GM12878 (cell line): Measurements from ENCODE around the gene ZNF883. TPM values are rescaled to one million over a fixed set of nuclear protein-coding genes. Genes with fewer than 3 reads are reported as not detected.

Source experiments
- ATAC-seq: fragments of 200-7000 bp; cut with Tn5 transposase; 3 replicates; pipeline ENCODE4 v1.9.1; 2020; ENCODE audit warnings: mild to moderate bottlenecking, moderate library complexity
- BruUV-seq: library from RNA; stranded (reverse); fragments of 400-500 nt; replicated peaks from 2 replicates; lab custom pipeline; 2021; lab: Mats Ljungman, UMichigan
- CTCF ChIA-PET: fragments of 300-600 bp; sonication (Branson Sonifier 250); formaldehyde crosslinking; extraction: SDS; loops from one replicate; lab custom pipeline; 2021; ENCODE audit warnings: inconsistent platforms; lab: Yijun Ruan, JAX
- POLR2A ChIA-PET: fragments of 350-600 bp; formaldehyde crosslinking; extraction: SDS; loops from one replicate; lab custom pipeline; 2021; ENCODE audit warnings: inconsistent platforms; lab: Charles Lee
- RAD21 ChIA-PET: fragments of 300-600 bp; sonication (Branson Sonifier 250); formaldehyde crosslinking; loops from one replicate; lab custom pipeline; 2023; ENCODE audit warnings: antibody characterized with exemption; ENCODE audit not compliant: unreplicated experiment; lab: Charles Lee
- SMC1A ChIA-PET: fragments of 300-600 bp; sonication (Branson Sonifier 250); formaldehyde crosslinking; loops from one replicate; lab custom pipeline; 2023; ENCODE audit not compliant: unreplicated experiment, uncharacterized antibody; lab: Charles Lee
- DNase-seq: peaks from one replicate; pipeline ENCODE4 v3.0.0-alpha.2; 2011; ENCODE audit warnings: low read depth, low spot score
- FAIRE-seq: peaks from 3 replicates; lab custom pipeline; 2011; peaks lifted over from hg19 to GRCh38; lab: Jason Lieb, UNC
- H2AFZ ChIP-seq: 2 replicates; pipeline ENCODE4 v1.6.0; 2011; ENCODE audit warnings: low read depth, low read length, control low read depth; ENCODE audit not compliant: control insufficient read depth
- H3K27ac ChIP-seq: 2 replicates; pipeline ENCODE4 v1.5.1; 2011; ENCODE audit warnings: control low read depth; ENCODE audit not compliant: control insufficient read depth, insufficient read depth
- H3K27me3 ChIP-seq, 2 experiments: replicated peaks in 1 of 2; 2 replicates each; pipeline versions ENCODE4 v1.6.0 to v1.6.1; 2011; ENCODE audit warnings: low read length in 1 of 2; ENCODE audit not compliant: control insufficient read depth in 2 of 2, insufficient read depth in 2 of 2
- H3K36me3 ChIP-seq, 2 experiments: 2 replicates each; pipeline ENCODE4 v1.5.1; 2011; ENCODE audit warnings: low read length in 1 of 2; ENCODE audit not compliant: control insufficient read depth in 2 of 2, insufficient read depth in 2 of 2
- H3K4me1 ChIP-seq: 2 replicates; pipeline ENCODE4 v1.6.1; 2011; ENCODE audit warnings: mild to moderate bottlenecking, low read length, moderate library complexity, mixed read lengths; ENCODE audit not compliant: control insufficient read depth, insufficient read depth
- H3K4me2 ChIP-seq: 2 replicates; pipeline ENCODE4 v1.6.0; 2011; ENCODE audit warnings: control low read depth; ENCODE audit not compliant: control insufficient read depth, insufficient read depth
- H3K4me3 ChIP-seq: fragments of 200-600 bp; sonication (generic); 2 replicates; pipeline ENCODE4 v1.5.1; 2016
- H3K79me2 ChIP-seq: 2 replicates; pipeline ENCODE4 v1.6.0; 2011; ENCODE audit warnings: low read length; ENCODE audit not compliant: control insufficient read depth, insufficient read depth
- H3K9ac ChIP-seq: 2 replicates; pipeline ENCODE4 v1.8.0; 2011; ENCODE audit warnings: low read length, control low read depth, mixed read lengths; ENCODE audit not compliant: control insufficient read depth, insufficient read depth
- H3K9me3 ChIP-seq: replicated peaks from 3 replicates; pipeline ENCODE4 v1.5.1; 2011; ENCODE audit warnings: mild to moderate bottlenecking, low read length; ENCODE audit not compliant: control insufficient read depth, insufficient read depth
- H4K20me1 ChIP-seq: 2 replicates; pipeline ENCODE4 v1.6.0; 2011; ENCODE audit not compliant: control insufficient read depth, insufficient read depth
- KLF5 ChIP-seq: fragments of 450-650 bp; IDR thresholded peaks from 2 replicates; pipeline ENCODE4 v1.6.1; 2014; ENCODE audit warnings: mild to moderate bottlenecking; ENCODE audit not compliant: partially characterized antibody
- MTA2 ChIP-seq: fragments of 450-650 bp; IDR thresholded peaks from 2 replicates; pipeline ENCODE4 v1.6.1; 2016; ENCODE audit warnings: low read depth, mild to moderate bottlenecking, moderate library complexity
- NR2C1 ChIP-seq: fragments of 450-650 bp; IDR thresholded peaks from 2 replicates; pipeline ENCODE4 v1.6.1; 2017; ENCODE audit warnings: antibody characterized with exemption, mild to moderate bottlenecking, moderate library complexity
- PML ChIP-seq: IDR thresholded peaks from 2 replicates; pipeline ENCODE4 v1.6.1; 2012; ENCODE audit warnings: low read length, inconsistent platforms
- SP1 ChIP-seq: IDR thresholded peaks from one replicate; pipeline ENCODE4 v1.6.1; 2011; ENCODE audit warnings: low read depth, low read length
- ZBED1 ChIP-seq: IDR thresholded peaks from 2 replicates; pipeline ENCODE4 v1.6.1; 2016; ENCODE audit warnings: borderline replicate concordance
- ZSCAN29 ChIP-seq: fragments of 450-650 bp; IDR thresholded peaks from 2 replicates; pipeline ENCODE4 v1.6.1; 2017; ENCODE audit warnings: mild to moderate bottlenecking, moderate library complexity
- WGBS: methylation state at CpG from one replicate; pipeline ENCODE4 v1.1.6; 2016; ENCODE audit warnings: low lambda C conversion rate; ENCODE audit not compliant: insufficient replicate concordance, insufficient coverage; ENCODE audit errors: missing lambda C conversion rate; 5-methylcytosine and 5-hydroxymethylcytosine counted together
- in situ Hi-C: fragments of 300-500 bp; cut with MboI; formaldehyde crosslinking; loops from 9 replicates; pipeline ENCODE4 v1.14.3; 2018; ENCODE audit warnings: mixed read lengths
- intact Hi-C: fragments of 100-400 bp; cut with micrococcal nuclease; formaldehyde crosslinking; loops from one replicate; pipeline ENCODE4 v1.14.2; 2022; ENCODE audit not compliant: unreplicated experiment
- polyA plus RNA-seq, 11 experiments: library from polyadenylated mRNA; depleted of rRNA in 4 of 11; unstranded in 6 of 11; stranded (reverse) in 5 of 11; fragments of >200 nt; fragmentation: Nextera tagmentation in 4 of 11; fragmentation: Illumina TruSeq in 1 of 11; extraction: Ambion mirVana in 4 of 11; extraction: Trizol in 1 of 11; gene quantifications; 1 replicate in 1 of 11; 2 replicates in 10 of 11; pipeline versions ENCODE4 v1.2.1 to v1.2.3, GENCODE V29; 2011 to 2016; ENCODE audit warnings: inconsistent platforms in 2 of 11, missing spikeins in 2 of 11, low read depth in 1 of 11
- total RNA-seq, 4 experiments: library from RNA; depleted of rRNA in 3 of 4; stranded (reverse); fragments of >200 nt in 3 of 4; fragmentation: Illumina TruSeq in 1 of 4; extraction: Trizol in 1 of 4; gene quantifications; 2 replicates each; pipeline versions ENCODE4 v1.2.1 to v1.2.3, GENCODE V29; 2013 to 2021
- TF ChIP-seq, protein P1 (sequence below): IDR thresholded peaks from 2 replicates; pipeline ENCODE4 v1.6.1; 2012; ENCODE audit warnings: improper control_type of control experiment, low read depth, low read length; ENCODE audit not compliant: insufficient replicate concordance
- TF ChIP-seq, protein P2 (sequence below): fragments of 450-650 bp; formaldehyde crosslinking; IDR thresholded peaks from 2 replicates; pipeline ENCODE4 v1.4.0; 2022; ENCODE audit warnings: mild to moderate bottlenecking, moderate library complexity

Gene ZNF883
- total and polyA plus RNA-seq, 10 of the 15 experiments (the other 5 are each of a cell fraction or from before 2014, with no cell fraction given) = 0.10 to 0.72 (median 0.25) TPM

DNA sequence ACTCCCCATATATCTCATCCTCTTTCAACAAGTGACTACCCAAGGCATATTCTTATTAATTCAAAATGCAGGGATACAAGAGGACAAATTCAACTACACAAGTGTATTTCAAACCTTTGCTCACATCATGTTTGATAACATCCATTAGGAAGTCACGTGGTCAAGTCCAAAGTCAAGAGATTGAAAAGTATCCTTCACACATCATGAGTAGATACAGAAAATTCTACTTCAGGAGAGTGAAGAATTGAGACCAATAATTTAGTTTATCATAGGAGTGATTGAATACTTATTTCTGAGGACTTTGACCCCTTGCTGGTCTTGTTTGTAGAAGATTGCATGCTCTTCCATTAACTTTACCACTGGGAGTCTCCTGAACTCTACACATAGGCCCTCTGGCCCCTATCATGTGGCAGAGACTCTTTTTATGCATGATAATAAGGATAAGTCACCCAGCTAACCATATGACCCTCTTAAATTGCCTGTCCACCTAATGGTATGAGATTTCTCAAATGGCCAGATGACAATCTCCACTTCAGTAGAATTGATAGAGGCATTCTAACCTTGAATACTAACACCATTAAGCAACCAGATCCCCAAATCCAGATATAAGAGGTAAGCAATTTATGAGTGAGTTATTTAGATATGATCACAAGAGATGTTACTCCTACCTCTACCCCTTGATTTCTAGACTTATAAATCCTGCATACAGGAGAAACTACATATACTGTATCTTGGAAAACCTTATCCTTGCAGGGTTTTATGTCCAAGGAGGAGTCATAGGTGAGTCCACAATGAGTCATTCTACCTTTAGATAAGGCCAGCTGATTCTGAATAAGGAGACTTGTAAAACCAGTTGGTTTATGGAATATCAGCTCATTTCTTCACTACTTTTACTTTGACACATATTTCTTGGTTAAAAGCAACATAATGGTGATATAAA is 94.7 kb downstream of the ZNF883 start (continued):
- TF ChIP-seq, protein P1, sequence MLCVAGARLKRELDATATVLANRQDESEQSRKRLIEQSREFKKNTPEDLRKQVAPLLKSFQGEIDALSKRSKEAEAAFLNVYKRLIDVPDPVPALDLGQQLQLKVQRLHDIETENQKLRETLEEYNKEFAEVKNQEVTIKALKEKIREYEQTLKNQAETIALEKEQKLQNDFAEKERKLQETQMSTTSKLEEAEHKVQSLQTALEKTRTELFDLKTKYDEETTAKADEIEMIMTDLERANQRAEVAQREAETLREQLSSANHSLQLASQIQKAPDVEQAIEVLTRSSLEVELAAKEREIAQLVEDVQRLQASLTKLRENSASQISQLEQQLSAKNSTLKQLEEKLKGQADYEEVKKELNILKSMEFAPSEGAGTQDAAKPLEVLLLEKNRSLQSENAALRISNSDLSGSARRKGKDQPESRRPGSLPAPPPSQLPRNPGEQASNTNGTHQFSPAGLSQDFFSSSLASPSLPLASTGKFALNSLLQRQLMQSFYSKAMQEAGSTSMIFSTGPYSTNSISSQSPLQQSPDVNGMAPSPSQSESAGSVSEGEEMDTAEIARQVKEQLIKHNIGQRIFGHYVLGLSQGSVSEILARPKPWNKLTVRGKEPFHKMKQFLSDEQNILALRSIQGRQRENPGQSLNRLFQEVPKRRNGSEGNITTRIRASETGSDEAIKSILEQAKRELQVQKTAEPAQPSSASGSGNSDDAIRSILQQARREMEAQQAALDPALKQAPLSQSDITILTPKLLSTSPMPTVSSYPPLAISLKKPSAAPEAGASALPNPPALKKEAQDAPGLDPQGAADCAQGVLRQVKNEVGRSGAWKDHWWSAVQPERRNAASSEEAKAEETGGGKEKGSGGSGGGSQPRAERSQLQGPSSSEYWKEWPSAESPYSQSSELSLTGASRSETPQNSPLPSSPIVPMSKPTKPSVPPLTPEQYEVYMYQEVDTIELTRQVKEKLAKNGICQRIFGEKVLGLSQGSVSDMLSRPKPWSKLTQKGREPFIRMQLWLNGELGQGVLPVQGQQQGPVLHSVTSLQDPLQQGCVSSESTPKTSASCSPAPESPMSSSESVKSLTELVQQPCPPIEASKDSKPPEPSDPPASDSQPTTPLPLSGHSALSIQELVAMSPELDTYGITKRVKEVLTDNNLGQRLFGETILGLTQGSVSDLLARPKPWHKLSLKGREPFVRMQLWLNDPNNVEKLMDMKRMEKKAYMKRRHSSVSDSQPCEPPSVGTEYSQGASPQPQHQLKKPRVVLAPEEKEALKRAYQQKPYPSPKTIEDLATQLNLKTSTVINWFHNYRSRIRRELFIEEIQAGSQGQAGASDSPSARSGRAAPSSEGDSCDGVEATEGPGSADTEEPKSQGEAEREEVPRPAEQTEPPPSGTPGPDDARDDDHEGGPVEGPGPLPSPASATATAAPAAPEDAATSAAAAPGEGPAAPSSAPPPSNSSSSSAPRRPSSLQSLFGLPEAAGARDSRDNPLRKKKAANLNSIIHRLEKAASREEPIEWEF = no peak
- TF ChIP-seq KLF5 = no peak
- TF ChIP-seq MTA2 = no peak
- TF ChIP-seq, all 136 proteins: peak for 0

DNA sequence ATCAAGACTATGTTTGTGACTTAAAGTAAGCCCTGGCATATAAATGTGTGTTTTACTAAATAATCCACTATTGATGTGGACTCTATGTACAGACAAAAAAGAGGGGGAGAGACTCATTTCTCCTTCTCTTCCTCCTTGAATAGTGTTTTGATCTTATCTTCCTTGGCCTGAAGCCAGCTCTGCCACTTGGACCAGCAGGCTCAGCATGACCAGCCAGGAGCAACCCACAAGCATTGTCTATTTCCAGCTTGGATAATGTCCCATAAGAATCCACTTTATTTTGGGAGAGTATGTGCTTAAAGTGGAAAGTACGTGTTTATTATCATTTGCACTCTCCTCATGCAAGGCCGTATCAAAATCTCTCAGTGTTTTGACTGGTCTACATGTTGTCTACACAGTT is 97.5 kb downstream of the ZNF883 start:
- SMC1A ChIA-PET = no interaction called here
- Histone ChIP-seq H3K27me3 (no peaks in the 10 kb centered on the region; a peak in 1 of 4 replicates), H3K9me3 (no peaks in the 10 kb centered on the region; the same call in 2 of the 3 replicates), H3K4me1 (no peaks in the 10 kb centered on the region), H3K79me2 (no peaks in the 10 kb centered on the region), H4K20me1 (no peaks in the 10 kb centered on the region), H3K4me2 (no peak overlapping the region), H3K9ac (no peak overlapping the region)
- BruUV-seq = no TSS peak
- intact Hi-C loops = no loop called here
- RAD21 ChIA-PET = no interaction called here
- TF ChIP-seq NR2C1 (no peak), PML (no peak), ZSCAN29 (no peak), SP1 (no peak), ZBED1 (no peak)
- TF ChIP-seq, protein P2, sequence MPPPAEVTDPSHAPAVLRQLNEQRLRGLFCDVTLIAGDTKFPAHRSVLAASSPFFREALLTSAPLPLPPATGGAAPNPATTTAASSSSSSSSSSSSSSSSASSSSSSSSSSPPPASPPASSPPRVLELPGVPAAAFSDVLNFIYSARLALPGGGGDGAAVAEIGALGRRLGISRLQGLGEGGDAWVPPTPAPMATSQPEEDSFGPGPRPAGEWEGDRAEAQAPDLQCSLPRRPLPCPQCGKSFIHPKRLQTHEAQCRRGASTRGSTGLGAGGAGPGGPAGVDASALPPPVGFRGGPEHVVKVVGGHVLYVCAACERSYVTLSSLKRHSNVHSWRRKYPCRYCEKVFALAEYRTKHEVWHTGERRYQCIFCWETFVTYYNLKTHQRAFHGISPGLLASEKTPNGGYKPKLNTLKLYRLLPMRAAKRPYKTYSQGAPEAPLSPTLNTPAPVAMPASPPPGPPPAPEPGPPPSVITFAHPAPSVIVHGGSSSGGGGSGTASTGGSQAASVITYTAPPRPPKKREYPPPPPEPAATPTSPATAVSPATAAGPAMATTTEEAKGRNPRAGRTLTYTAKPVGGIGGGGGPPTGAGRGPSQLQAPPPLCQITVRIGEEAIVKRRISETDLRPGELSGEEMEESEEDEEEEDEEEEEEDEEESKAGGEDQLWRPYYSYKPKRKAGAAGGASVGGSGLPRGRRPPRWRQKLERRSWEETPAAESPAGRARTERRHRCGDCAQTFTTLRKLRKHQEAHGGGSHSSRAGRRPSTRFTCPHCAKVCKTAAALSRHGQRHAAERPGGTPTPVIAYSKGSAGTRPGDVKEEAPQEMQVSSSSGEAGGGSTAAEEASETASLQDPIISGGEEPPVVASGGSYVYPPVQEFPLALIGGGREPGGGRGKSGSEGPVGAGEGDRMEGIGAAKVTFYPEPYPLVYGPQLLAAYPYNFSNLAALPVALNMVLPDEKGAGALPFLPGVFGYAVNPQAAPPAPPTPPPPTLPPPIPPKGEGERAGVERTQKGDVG = no peak
- TF ChIP-seq, all 136 proteins: peak for 0
- Histone ChIP-seq H3K36me3 (no peaks in the 10 kb centered on the region), H3K4me3 (no peak overlapping the region), H3K27ac (no peak overlapping the region), H2AFZ (no peak overlapping the region)
- CTCF ChIA-PET = interaction anchor here (4.7 kb wide), 1 partner anchor 12 kb away, joined by 16 read pairs; no protein-coding TSS in a partner anchor
- ATAC-seq (no peak), DNase-seq (no peak), FAIRE-seq (no peak)
- WGBS = 44% methylated on average over 2 of the region's 2 CpGs
- in situ Hi-C loops = no loop called here
- POLR2A ChIA-PET = no interaction called here
